Effector CD8-positive, alpha-beta T cell (primary cell): ENCODE measurements around the gene TUBA1C.
"Not testable (repeated sequence)": the region's sequence is repeated elsewhere in the genome, so short reads cannot be mapped to it uniquely, and the experiment has no call there.

Experiments
- DNase-seq: peaks from one replicate; lab custom pipeline; 2025; lab: John Stamatoyannopoulos, UW
- total RNA-seq, 4 experiments: gene quantifications; one replicate each; lab custom pipeline; 2026; lab: John Stamatoyannopoulos, UW

Gene TUBA1C
- total RNA-seq = 50.9 to 194 (median 68.8) reads per million in 4 experiments

- peak; percentile 72 for DNase-seq
Measured at GRCh38 chr12:49264873-49265792, at the start of gene TUBA1C. Gene TUBA1C, plus strand, starts transcription at chr12:49265082. Its CDS starts 100 bp downstream, at chr12:49265182.

GRCh38 chr12:49219417-49220026, 45.4 kb upstream of the TUBA1C start:
- no peak for DNase-seq

- DNase-seq = no peak
Measured at GRCh38 chr12:49220972-49221371, 43.9 kb upstream of the TUBA1C start.

- no peak for DNase-seq
Measured at GRCh38 chr12:49223122-49223521, 41.8 kb upstream of the TUBA1C start.

GRCh38 chr12:49223590-49224369, 41.1 kb upstream of the TUBA1C start:
- DNase-seq = no peak

- no peak for DNase-seq
Measured at GRCh38 chr12:49225576-49226166, 39.2 kb upstream of the TUBA1C start.

- no peak for DNase-seq
Measured at GRCh38 chr12:49227713-49228112, 37.2 kb upstream of the TUBA1C start.

- no peak for DNase-seq
Measured at GRCh38 chr12:49228653-49229052, 36.2 kb upstream of the TUBA1C start.

GRCh38 chr12:49230176-49230804, 34.6 kb upstream of the TUBA1C start:
- DNase-seq = no peak

GRCh38 chr12:49230805-49231194, 34.1 kb upstream of the TUBA1C start:
- no peak for DNase-seq

- DNase-seq = no peak
Measured at GRCh38 chr12:49231878-49232655, 32.8 kb upstream of the TUBA1C start.

GRCh38 chr12:49232940-49233841, 31.7 kb upstream of the TUBA1C start:
- no peak for DNase-seq

GRCh38 chr12:49233842-49234526, 30.9 kb upstream of the TUBA1C start:
- no peak for DNase-seq

- no peak for DNase-seq
Measured at GRCh38 chr12:49236423-49236822, 28.5 kb upstream of the TUBA1C start.

GRCh38 chr12:49243631-49244030, 21.3 kb upstream of the TUBA1C start:
- DNase-seq = no peak

- no peak for DNase-seq
Measured at GRCh38 chr12:49244176-49244575, 20.7 kb upstream of the TUBA1C start.

GRCh38 chr12:49251357-49251756, 13.5 kb upstream of the TUBA1C start:
- DNase-seq = no peak

GRCh38 chr12:49253033-49253623, 11.8 kb upstream of the TUBA1C start:
- no peak for DNase-seq

- not testable (repeated sequence) for DNase-seq
Measured at GRCh38 chr12:49255456-49255855, 9.4 kb upstream of the TUBA1C start.
